Osteoblast (primary cell): ENCODE data around the gene FBXW4. TPM values are rescaled to one million over a fixed set of nuclear protein-coding genes. Genes with fewer than 3 reads are reported as not detected.

Source experiments
- DNase-seq: peaks from one replicate; pipeline ENCODE4 v3.0.0; 2011; ENCODE audit warnings: low spot score, mixed read lengths; ENCODE audit not compliant: insufficient read length; ENCODE audit errors: missing footprints
- H2AFZ ChIP-seq: 2 replicates; pipeline ENCODE4 v1.6.0; 2011; ENCODE audit warnings: mild to moderate bottlenecking, low read length
- H3K27ac ChIP-seq: 2 replicates; pipeline ENCODE4 v1.5.1; 2011; ENCODE audit warnings: mild to moderate bottlenecking, low read depth, low read length, moderate library complexity
- H3K27me3 ChIP-seq: 2 replicates; pipeline ENCODE4 v1.6.0; 2012; ENCODE audit warnings: mild to moderate bottlenecking, control low read depth, inconsistent platforms, low read length, moderate library complexity; ENCODE audit not compliant: insufficient read depth
- H3K36me3 ChIP-seq: 2 replicates; pipeline ENCODE4 v1.5.1; 2011; ENCODE audit warnings: mild to moderate bottlenecking, low read length, control low read depth, moderate library complexity; ENCODE audit not compliant: insufficient read depth
- H3K4me1 ChIP-seq: 2 replicates; pipeline ENCODE4 v1.5.1; 2011; ENCODE audit warnings: mild to moderate bottlenecking, low read length, control low read depth, moderate library complexity; ENCODE audit not compliant: insufficient read depth
- H3K4me2 ChIP-seq: 2 replicates; pipeline ENCODE4 v1.6.0; 2011; ENCODE audit warnings: mild to moderate bottlenecking, low read length; ENCODE audit not compliant: insufficient read depth
- H3K4me3 ChIP-seq: fragments of 200-600 bp; sonication (generic); 3 replicates; pipeline ENCODE4 v1.5.1; 2012; ENCODE audit warnings: mild to moderate bottlenecking, low read length, inconsistent platforms; ENCODE audit not compliant: insufficient read depth
- H3K79me2 ChIP-seq: 2 replicates; pipeline ENCODE4 v1.6.0; 2012; ENCODE audit warnings: mild to moderate bottlenecking, low read length, control low read depth, inconsistent platforms; ENCODE audit not compliant: insufficient read depth
- H3K9me3 ChIP-seq: 2 replicates; pipeline ENCODE4 v1.5.1; 2011; ENCODE audit warnings: low read depth, low read length, control low read depth
- H4K20me1 ChIP-seq: 2 replicates; pipeline ENCODE4 v1.6.0; 2012; ENCODE audit warnings: mild to moderate bottlenecking, low read length, control low read depth; ENCODE audit not compliant: insufficient read depth
- total RNA-seq: library from RNA; depleted of rRNA; stranded (reverse); fragments of >200 nt; gene quantifications from 2 replicates; pipeline ENCODE4 v1.2.3, GENCODE V29; 2012
- TF ChIP-seq, protein P1 (sequence below): IDR thresholded peaks from 2 replicates; pipeline ENCODE4 v1.5.1; 2011; ENCODE audit warnings: mild to moderate bottlenecking, low read depth, low read length, moderate library complexity; ENCODE audit errors: extremely low read depth

FBXW4 gene
- total RNA-seq, 1 donor: 40.2 TPM

DNA sequence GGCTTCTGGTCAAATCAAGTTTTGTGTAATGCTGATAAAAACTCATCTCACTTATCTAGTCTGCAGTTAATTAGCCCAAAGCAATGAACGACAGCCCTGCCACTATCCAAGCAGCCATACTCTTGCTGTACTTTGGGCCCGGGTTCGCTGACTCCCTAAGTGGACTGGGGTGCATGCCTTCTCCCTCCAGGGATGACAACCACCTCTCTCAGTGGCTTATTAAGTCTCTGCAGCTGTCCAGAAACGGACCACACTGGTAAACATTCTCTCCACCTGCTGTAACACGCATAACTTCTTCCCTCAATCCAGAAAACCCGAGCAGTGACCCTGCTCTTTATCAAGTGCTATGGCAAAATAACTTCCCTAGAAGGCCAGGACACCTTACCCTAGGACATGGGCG is 3.9 kb downstream of the FBXW4 start:
- TF ChIP-seq, protein P1, sequence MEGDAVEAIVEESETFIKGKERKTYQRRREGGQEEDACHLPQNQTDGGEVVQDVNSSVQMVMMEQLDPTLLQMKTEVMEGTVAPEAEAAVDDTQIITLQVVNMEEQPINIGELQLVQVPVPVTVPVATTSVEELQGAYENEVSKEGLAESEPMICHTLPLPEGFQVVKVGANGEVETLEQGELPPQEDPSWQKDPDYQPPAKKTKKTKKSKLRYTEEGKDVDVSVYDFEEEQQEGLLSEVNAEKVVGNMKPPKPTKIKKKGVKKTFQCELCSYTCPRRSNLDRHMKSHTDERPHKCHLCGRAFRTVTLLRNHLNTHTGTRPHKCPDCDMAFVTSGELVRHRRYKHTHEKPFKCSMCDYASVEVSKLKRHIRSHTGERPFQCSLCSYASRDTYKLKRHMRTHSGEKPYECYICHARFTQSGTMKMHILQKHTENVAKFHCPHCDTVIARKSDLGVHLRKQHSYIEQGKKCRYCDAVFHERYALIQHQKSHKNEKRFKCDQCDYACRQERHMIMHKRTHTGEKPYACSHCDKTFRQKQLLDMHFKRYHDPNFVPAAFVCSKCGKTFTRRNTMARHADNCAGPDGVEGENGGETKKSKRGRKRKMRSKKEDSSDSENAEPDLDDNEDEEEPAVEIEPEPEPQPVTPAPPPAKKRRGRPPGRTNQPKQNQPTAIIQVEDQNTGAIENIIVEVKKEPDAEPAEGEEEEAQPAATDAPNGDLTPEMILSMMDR: no peak
- H2AFZ ChIP-seq: no peak overlapping the region
- H3K4me2 ChIP-seq: no peak overlapping the region
- H3K79me2 ChIP-seq: peaks cover 93% of the 10 kb centered on the region
- no peak for DNase-seq
- no peaks in the 10 kb centered on the region for H3K9me3 ChIP-seq
- no peak overlapping the region for H3K27ac ChIP-seq
- no peak overlapping the region for H3K4me3 ChIP-seq
- no peaks in the 10 kb centered on the region for H3K36me3 ChIP-seq
- H3K27me3 ChIP-seq: no peaks in the 10 kb centered on the region
- H4K20me1 ChIP-seq: peaks cover 15% of the 10 kb centered on the region
- peaks cover 28% of the 10 kb centered on the region for H3K4me1 ChIP-seq

DNA sequence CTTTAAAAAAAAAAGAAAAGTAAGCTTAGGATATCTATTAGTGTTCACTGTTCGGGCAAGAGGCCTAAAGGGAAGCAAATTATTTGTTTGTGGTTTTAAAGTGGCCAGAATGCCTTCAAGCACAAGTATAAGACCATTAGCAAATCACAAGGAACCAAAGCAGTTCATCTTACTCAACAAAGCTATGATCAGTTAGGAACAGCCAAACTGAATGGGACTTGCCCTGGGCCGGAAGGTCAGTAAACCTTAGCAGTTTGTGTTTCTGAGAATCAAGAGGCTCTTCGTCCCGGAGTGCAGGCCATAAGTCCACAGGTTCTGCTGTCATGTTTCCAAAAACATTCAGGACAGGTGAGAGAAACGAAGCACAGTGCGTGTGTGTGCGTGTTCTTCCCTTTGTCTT is 4.5 kb downstream of the FBXW4 start:
- Histone ChIP-seq H2AFZ (no peak overlapping the region), H3K79me2 (peaks cover 97% of the 10 kb centered on the region), H3K27me3 (no peaks in the 10 kb centered on the region), H3K4me3 (no peak overlapping the region), H4K20me1 (peaks cover 20% of the 10 kb centered on the region), H3K4me1 (peaks cover 26% of the 10 kb centered on the region), H3K36me3 (no peaks in the 10 kb centered on the region), H3K9me3 (no peaks in the 10 kb centered on the region), H3K27ac (no peak overlapping the region), H3K4me2 (no peak overlapping the region)
- TF ChIP-seq, protein P1: no peak
- no peak for DNase-seq

DNA sequence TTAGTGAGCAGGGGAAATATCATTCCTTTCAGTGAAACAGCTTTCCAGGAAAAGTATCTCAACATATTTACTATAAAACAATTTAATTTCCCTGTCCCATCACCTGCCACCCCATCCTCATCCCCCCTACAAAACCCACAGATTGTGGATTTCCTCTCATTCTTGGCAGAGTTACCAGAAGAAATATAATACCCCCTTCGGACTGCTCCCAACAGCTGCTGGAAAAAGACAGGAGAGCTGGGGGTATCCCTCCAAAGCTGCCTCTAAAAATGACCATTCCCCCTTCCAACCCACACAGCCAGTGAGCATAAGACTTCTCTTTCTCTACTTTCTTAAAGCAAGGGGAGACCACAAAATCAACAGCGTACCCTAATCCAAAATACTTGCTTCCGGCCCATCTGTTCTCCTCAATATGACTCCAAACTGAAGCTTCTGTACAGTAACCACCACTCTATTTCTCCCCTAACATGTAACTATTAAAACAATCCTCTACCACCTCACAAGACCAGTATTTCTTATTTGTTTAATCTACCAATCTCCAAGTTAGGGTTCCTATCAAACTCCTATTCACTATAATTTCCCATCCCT is 7.8 kb downstream of the FBXW4 start:
- Histone ChIP-seq H3K27ac (peak overlapping the region; percentile 48), H3K4me1 (peaks cover 17% of the 10 kb centered on the region), H3K27me3 (no peaks in the 10 kb centered on the region), H3K36me3 (no peaks in the 10 kb centered on the region), H2AFZ (no peak overlapping the region), H3K4me3 (no peak overlapping the region), H4K20me1 (peaks cover 27% of the 10 kb centered on the region), H3K79me2 (peaks cover 89% of the 10 kb centered on the region), H3K9me3 (no peaks in the 10 kb centered on the region), H3K4me2 (peak overlapping the region; percentile 9)
- TF ChIP-seq, protein P1: no peak
- DNase-seq: no peak

DNA sequence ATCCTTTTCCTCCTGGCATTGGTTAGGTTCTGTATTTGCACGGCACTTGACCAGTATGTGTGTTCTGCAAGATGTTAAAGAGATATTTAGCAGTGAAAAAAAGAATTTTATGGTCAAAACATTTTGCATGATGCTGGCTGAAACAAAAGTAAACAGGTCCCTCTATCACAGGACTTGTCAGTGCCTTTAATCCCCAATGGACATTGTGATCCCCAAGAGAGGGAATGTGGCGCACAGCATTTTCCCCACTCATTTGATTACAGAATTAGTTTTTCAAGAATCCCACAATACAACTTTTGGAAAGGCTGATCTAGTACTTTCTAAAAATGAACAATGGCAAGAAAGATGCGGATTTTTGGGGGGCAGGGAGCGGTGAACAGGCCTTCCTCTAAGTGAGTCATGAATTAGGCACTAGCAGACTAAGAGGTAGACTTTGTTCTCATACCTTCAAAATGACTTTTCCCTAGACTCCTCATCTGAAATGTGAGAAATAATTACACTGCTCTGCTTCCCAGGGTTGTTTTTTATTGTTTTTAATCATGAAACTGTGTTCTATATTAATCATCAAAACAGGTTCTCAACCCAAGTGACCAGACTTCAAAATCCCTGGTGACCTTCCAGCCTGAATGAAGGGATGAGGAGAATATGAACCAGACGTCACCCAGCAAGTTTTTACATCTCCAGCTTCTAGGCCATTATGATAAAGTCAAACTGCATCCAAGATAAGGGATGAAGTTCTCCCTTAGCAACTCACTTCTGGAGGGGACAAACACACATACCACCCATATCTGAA is 8.6 kb downstream of the FBXW4 start:
- Histone ChIP-seq H3K4me2 (peak overlapping the region; percentile 3), H2AFZ (no peak overlapping the region), H3K27ac (peak overlapping the region; percentile 48), H3K9me3 (no peaks in the 10 kb centered on the region), H3K36me3 (no peaks in the 10 kb centered on the region), H3K27me3 (no peaks in the 10 kb centered on the region), H4K20me1 (peaks cover 27% of the 10 kb centered on the region), H3K4me1 (peaks cover 17% of the 10 kb centered on the region), H3K4me3 (no peak overlapping the region), H3K79me2 (peaks cover 87% of the 10 kb centered on the region)
- TF ChIP-seq, protein P1: no peak
- peak; percentile 76 for DNase-seq
